ENCODE results near the gene CCL19. TPM values are rescaled to one million over a fixed set of nuclear protein-coding genes. Genes with fewer than 3 reads are reported as not detected.

The CCL19 gene
- total RNA-seq, 1 donor from 2014 or later: 11.4 TPM

DNA sequence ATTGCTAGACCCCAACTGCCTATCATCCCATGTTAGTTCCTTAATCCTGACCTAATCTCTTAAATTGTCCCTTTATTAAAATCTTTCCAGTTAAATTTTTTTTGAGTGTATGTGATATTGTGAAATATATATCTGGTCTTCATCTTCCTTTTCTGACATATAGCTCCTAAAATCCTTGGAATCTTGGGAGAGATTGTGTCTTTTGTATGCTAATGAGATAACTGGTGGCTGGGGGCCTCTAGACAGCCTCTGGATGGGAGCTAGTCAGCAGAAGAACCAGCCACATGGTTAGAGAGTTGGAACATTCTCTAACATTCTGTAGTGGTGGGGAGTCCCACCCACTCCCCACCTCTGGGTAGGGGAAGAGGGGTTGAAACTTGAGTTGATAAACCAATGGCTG, 3.7 kb upstream of the CCL19 start:
- no peak for DNase-seq (ENCODE audit: low spot score)

DNA sequence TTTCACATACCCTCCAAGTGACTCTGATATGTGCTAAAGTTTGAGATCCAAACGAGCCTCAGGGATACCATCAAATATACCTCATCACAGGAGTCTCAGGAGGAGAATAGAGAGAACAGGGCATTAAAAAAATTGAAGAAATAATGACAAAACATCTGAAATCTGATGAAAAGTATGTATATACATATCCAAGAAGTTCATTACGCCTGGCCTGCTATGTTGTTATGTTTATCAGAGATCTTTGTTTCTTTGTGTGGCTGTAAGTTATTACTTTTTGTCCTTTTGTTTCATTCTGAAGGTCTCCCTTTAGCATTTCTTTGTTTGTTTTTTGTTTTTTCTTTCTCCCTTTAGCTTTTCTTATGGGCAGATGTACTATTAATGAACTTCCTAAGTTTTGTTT, 2.5 kb upstream of the CCL19 start:
- DNase-seq (ENCODE audit: low spot score): no peak

DNA sequence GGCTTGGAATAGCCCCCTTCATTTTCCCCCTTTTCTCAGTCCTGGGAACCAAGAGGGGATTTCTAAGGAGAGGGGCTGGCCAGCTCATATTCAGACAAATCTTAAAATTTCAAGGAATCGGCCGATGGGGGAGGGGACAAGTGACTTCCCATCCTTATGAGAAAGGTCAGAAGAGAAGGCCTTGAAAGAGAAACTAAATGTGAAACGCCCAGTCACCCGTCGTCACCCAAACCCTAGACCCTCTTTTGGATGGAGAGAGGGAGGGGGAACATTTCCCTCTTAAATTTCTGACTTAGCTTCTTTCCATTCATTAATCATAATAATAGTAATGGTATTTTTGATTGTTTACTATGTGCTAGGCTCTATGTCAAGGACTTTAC, 850 bp upstream of the CCL19 start:
- no peak for DNase-seq (ENCODE audit: low spot score)

DNA sequence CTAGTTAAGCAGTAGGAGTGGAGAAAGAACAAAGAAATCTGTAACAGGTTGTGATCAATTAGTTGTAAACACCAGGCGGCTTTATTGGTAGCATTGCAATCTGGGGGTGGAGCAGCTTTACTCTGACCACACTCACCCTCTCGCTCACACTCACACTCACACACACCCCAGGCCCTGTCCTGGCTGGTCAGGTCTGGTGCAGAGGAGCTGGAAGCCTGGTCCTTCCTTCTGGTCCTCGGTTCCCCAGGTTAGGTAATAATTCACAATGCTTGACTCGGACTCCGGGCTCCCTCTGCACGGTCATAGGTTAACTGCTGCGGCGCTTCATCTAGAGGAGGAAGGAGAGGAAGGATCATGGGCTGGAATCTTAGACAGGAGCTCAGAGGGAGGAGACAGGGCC, 1.6 kb downstream of the CCL19 start:
- no peak for DNase-seq (ENCODE audit: low spot score)

DNA sequence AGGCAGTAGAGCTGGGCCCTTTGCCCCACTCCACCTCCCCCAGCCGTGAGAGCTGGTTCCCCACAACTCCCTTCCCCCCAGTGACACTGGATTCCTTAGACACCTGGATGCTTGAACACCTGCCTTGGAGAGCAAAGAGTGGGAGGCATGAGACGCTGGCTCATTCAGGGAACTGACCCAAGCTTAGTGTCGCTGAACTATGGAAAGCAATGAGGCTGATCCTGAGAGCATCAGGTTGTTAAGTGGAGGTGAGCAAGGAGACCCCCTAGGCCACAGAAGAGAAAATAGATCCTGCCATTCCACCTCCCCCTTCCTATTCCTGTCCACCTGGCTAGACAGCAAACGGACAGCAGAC, 2.0 kb downstream of the CCL19 start:
- DNase-seq (ENCODE audit: low spot score): no peak

DNA sequence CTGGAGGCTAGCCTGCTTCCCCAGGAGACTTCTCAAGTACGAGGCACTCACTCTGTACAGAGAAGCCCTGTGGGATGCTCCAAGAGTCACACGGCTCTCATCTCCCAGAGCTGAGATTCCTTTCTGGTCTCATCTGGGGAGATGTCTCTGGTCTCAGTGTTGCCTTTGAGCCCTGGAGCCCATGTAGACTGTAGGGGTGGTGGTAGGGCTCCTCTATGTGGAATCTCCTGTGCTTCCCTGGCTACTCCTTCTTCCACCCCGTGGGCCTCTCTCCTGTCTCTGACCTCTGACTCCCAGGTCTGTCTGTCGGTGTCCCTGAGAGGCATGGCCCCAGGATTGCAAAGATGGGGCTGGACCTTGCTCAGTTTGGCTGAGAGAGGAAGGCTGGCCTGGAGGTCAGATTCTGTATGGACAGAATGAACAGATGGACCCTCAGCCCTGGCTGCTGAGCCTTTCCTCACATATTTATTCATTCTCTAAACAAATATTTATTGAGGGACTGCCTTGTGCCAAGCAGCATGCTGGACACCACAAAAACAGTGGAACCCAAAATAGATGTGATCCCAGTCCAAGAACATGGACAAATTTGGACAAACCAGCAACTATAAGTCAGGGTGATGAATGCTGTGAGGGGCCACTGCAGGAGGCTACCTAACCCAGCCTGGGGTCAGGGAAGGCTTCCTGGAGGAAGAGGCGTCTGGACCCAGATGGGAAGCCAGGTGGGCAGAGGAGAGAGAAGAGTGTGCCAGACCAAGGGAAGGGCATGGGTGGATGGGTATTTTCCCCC, 2.6 kb downstream of the CCL19 start:
- no peak for DNase-seq (ENCODE audit: low spot score)

DNA sequence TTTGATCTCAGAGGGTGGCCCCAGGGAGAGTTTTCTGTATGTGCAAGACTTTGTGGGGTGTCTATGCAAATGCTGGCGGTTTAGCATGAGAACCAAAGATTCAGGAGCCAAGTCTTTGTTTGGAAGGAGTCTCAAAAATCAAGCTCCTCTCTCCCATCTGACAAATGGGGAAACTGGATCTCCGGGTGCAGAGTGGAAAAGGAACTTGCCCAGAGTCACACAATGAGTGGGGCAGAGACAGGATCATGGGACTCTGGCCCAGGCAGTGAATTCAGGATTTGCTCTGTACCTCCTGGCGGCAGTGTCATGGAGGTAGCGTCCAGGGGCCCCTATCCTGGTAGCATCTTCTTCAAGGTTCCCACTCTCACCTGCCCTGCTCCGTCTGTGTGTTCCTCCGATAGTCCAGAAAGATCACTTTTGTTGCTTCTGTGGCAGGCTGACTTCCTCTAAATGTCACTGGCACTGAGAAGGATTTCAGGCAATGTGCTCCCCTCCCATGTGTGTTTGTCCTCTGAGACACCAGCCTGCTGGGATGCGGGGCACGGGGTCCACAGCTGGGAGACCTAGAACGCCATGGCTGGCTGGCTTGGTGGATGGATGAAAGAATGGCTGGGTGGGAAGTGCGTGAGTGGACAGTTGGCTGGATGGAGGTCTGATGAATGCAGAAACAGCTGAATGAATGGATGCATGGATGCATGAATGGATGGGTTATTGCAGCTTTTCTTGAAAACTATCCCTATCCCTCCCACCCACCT, 3.6 kb downstream of the CCL19 start:
- no peak for DNase-seq (ENCODE audit: low spot score)

DNA sequence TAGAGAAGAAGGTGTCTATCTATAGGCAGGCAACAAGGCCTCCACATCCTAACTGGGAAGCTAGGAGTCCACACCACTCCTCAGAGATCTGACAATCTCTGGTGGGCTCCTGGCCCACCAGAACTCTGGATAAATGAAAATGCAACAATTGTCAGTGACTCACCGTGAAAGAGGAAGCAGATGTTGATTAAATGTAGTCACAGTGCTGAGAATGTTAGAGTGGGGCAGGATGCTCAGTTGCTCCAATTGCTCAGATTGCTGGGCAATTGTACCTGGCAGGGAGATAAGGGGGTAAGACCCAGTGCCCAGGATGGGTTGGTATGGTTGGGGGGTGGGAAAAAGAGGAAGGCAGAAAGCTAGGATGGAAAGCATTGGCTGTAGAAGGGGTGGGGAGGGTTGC, 4.3 kb downstream of the CCL19 start:
- DNase-seq (ENCODE audit: low spot score): no peak

DNA sequence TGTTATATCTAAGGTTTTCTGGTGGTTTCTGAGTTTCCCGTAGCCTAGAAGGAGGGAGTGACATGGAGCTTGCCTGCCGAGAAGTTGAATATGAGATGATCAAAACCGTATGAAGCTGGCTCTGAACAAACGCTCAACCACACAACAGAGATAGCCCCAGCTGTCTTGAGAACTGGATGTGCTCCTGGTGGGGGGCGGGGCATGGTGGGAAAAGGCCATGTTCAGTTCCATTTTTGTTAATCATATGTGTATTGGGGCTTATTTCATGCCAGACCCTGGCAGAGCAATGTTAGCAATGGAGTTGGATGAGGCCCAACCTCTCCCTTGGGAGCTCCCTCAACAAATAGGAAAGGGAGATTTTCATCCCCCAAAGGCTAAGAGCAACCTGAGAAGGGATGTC, 4.8 kb downstream of the CCL19 start:
- DNase-seq (ENCODE audit: low spot score): no peak

DNA sequence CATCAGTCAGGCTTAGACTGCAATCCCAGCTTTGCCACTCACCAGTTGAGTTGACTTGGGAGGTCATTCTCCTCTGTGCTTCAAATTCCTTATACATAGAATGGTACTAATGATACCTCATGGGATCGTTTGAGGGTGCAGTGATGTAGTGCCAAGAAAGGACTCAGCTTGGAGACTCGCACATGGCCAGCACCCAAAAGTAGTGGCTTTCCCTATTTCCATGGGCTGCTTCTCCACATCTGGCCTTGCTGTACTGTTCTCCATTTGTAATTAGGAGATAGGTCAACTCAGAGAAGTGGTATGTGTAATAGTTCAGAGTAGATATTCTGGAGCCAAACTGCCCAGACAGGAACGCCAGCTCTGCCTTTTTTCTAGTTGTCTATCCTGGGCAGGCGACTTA, 5.5 kb downstream of the CCL19 start:
- no peak for DNase-seq (ENCODE audit: low spot score)

DNA sequence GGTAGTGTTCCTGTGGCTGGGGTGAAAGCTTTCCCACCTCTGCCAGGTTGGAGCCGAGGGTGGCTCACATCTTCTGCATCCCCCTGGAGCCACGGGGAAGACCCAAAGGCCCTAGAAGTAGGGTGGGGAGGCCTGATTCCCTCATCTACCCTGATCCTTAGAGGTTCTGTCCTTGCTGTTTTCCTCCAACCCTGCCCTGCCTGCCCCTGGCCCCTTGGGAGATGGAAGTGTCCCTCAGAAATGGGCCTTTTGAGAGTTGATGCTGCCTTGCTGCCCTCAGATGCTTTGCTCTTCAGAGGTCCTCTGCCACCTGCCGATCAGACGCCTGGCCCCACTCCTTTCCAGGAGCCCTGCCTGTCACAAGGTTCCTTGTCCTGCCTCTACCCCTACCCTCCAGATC, 6.3 kb downstream of the CCL19 start:
- DNase-seq (ENCODE audit: low spot score): no peak

DNA sequence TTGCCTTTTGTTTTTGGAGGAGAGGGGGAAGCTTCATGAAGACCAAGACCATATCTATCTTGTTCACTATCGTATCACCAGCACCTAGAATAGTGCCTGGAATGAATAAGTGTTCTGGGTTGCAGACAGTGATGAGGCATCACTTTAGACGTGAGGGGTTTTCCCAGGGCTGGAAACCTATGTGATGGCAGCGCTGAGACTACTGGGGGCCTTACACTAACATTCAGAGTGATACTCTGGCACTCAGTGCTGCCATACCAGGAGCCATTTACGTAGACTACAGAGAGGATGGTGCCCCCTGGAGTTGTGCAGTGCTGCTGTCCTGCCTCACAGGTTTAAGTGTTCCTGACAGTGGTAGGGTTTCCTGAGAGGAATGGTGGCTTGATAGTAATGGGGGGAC, 6.9 kb downstream of the CCL19 start:
- no peak for DNase-seq (ENCODE audit: low spot score)

DNA sequence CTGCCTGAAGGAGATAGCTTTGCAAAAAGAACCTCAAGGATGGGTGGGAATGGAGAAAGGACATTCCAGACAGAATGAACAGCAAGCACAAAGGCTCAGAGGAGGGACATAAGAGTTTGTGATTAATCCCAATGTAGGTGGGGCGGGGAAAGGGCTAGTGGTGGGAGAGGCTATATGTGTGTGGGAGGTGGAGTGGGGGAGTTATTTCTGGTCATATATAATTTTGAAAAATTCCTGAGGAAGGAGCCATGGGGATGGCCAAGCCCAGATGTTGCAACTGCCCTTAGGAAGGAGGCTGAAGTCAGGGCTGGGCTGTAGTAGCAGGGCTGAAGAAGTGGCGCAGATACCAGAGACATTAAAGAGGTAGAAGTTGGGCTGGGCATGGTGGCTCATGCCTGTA, 15.2 kb downstream of the CCL19 start:
- DNase-seq (ENCODE audit: low spot score): no peak

DNA sequence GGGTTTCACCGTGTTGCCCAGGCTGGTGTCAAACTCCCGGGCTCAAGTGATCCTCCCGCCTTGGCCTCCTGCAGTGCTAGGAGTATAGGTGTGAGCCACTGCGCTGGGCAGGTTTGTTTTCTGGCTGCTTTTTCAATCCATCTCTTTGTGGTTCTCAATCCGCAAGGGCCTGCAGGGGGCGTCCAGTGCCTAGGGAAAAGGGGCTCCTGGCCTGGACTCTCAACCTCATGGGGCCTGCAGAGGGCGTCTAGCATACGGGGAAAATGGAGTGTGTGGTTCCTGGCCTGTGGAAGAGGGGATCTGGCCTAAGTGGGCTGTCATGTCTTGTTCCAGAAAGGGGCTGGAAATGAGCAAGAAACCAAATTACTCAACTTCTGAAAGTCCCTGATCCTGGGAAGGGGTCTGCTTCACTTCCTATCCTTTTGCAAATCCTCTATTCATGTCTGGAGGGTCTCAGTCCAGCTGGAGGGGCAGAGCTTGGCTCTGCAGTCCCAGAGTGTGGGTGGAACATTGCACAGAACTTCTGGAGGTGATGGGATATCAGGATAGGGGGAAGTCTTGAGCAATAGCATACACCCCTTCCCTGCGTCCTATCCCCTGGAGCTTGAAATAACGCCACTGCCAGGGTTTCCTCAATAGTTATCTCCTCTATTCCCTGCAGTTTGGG, 15.9 kb downstream of the CCL19 start:
- peak; percentile 62 for DNase-seq (ENCODE audit: low spot score)

DNA sequence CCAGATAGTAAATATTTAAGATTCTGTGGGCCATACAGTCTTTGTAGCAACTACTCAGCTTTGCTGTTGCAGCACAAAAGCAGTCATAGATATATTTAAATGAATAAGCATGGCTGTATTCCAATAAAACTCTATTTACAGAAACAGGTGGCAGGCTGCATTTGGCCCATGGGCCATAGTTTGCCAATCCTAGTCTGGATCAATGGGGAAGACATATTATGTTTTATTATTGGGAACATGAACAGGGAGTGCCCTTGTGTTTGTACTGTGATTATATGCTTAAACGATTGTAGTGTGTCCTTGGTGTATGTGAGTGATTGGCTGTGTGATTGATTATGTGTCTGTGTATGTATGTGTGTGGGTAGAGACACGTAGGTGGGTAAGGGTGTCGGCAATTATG, 16.6 kb downstream of the CCL19 start:
- no peak for DNase-seq (ENCODE audit: low spot score)

DNA sequence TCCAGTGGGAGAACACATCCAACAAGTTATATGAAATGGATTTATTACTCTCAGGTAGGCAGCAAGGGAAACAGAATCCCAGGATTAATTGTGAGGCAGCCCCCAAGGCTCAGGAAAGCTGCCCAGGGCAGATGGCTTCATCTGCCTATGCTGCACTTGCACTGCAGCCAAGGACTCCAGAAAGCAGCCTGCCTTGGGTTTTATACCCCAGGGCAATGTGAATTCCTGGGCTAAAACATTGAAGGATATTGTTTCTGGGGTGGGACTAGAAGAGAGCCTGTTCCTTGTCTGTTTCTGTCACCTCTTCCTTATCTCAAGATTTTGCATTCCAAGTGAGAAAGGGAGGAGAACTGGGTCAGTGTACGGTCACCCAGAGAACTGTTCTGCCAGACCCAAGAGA, 19.8 kb downstream of the CCL19 start:
- DNase-seq (ENCODE audit: low spot score): no peak

DNA sequence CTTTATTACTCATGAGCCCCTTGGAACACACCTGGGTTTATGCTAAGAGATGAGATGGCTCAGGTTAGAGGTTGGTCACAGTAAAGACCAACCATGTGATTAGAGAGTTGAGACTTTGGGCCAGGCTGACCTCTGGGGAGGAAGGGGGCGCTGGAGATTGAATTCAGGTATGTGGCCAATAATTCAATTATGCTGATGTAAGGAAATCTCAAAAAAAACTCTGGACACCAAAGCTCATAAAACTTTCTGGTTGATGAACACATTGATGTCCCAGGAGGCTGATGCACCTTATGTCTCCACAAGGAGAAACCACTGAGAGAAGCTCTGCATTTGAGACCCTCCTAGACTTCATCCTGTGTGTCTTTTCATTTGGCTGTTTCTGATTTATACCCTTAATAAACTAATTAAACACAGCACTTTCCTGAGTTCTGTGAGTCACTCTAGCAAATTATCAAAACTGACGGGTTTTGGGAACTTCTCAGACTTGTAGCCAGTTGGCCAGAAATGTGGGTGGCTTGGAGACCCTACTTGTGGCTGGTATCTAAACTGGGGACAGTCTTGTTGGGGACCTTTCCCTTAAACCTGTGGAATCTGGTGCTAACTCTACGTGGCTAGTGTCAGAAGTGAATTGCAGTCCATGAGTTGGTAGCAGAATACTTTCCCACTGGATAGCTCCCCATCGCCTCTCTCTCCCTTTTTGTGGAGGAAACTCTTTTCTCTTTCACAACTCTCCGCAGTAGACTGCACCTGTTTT, 21.1 kb downstream of the CCL19 start:
- DNase-seq (ENCODE audit: low spot score): no peak

DNA sequence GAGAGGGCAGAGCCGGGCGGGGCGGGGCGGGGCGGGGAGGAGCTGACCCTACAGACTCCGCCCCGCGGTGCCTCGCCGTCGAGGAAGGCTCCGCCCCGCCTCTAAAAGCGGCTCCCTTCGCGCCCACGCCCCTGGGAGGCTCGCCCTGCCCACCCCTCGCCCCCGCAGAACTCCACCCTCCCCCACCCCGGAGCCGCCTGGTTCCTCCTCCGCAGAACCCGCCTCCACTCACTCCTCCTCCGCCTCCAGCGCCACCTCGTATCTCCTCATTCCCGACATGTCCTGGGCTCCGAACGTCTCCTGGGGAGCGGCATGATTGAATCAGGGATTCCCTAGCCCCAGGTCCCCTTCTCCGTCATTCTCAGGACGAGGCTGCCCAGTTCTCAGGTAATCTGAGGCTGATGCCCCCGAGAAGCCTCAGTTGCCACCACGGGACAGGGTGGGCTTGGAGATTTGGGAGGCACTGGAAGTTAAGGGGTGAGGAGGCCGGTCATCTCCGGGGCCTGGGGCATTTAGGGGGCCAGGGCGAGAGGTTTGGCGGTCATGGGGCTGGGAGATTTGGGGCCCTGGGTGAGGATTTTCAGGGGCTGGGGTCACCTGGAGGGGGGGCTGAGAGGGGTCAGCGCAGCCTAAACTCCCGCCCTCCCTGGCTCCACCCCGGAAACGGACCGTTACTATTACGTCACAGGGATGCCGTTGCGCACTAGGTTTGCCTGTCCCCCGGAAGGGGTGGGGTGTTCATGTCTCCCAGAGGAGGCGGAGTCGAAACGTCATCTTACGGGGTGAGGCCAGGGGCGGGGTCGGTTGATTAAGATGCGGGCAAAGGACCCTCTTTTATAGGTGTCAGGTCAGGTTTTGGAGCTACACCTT, 25.5 kb downstream of the CCL19 start:
- DNase-seq (ENCODE audit: low spot score): peak; percentile 96

DNA sequence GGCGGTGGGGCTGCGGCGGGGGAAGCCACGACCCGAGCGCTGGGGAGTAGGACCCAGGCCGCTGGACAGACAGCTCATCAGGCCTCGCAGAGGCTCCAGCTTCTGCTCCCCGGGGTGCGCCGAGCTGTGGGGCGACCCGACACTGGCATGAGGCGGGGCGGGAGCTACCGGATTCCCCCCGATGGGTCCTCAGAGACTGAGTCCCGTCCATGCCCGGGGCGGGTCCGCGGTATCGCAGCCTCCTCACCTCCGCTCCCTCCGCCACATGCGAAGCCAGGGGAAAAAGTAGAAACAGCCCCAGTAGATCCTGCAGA, 26.1 kb downstream of the CCL19 start:
- no peak for DNase-seq (ENCODE audit: low spot score)

DNA sequence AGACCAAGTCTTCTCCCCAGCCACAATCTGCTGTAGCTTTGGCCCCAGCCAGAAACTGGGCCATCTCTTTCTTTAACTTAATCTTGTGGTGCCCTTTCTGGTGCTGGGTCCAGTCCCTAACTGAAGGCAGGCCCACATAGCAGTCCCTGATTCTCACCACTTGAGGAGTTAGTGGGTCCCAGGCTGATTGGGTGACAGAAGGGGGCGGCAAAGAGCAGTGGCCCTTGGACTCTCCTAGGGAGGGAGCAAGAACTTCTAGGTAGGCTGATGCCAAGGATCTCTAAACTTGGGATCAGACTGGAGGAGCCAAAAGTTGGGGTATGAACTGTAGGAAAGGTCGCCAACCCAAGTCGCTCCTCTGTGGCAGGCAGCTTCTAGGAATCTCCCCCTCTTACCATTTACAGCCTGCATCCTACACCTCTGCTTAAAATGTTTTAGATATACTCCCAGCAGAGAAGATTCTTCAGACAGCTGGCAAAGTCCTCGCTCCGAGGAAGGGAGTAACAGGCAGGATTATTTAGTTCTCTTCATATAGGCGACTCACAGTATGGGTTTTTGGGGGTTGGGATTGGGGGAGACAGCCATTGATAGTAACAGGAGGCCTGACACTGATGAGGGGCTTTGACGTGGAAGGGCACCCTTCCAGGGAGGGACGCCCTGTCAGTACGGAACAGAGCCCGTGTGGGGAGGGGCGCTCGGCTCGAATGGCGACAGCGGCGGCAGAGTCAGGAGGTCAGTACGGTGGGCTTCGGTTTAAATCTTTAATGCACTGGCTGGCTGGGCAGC, 26.6 kb downstream of the CCL19 start:
- DNase-seq (ENCODE audit: low spot score): peak; percentile 90

DNA sequence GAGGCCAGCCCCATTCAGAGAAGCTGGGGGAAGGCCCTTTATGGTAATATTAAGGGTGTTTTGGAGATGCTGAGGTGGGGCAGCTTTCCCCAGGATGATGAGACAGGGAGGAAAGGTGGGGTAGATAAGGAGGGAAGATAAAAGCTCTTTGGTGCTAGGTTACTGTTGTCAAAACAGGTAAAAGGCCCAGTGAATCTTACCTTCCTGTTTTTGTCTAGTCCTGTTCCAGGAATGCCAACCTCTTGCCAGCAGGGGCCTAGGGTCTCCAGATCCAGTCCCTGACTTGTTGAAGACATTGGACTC, 27.8 kb downstream of the CCL19 start:
- DNase-seq (ENCODE audit: low spot score): no peak
